Neuronal stem cell (in vitro differentiated cells): Measurements from ENCODE around the gene SCRN2.

Experiments
- DNase-seq: peaks from one replicate; pipeline ENCODE4 v3.0.0-alpha.2; 2013; ENCODE audit warnings: low spot score
- H2AFZ ChIP-seq: one replicate; pipeline ENCODE4 v1.6.1; 2013; ENCODE audit warnings: mild to moderate bottlenecking, low read length, inconsistent platforms
- H2AK5ac ChIP-seq: 2 replicates; pipeline ENCODE4 v1.6.1; 2013; ENCODE audit warnings: low read depth, mild to moderate bottlenecking, inconsistent platforms, low read length, moderate library complexity, mixed read lengths
- H2BK120ac ChIP-seq: 2 replicates; pipeline ENCODE4 v1.6.1; 2013; ENCODE audit warnings: low read depth, mild to moderate bottlenecking, inconsistent platforms, low read length, moderate library complexity, mixed read lengths
- H2BK12ac ChIP-seq: one replicate; pipeline ENCODE4 v1.6.1; 2013; ENCODE audit warnings: low read length, inconsistent platforms
- H2BK15ac ChIP-seq: 2 replicates; pipeline ENCODE4 v1.6.1; 2013; ENCODE audit warnings: mild to moderate bottlenecking, low read length, inconsistent platforms, mixed read lengths
- H2BK5ac ChIP-seq: one replicate; pipeline ENCODE4 v1.6.1; 2013; ENCODE audit warnings: inconsistent platforms, mild to moderate bottlenecking, low read length, moderate library complexity
- H3K14ac ChIP-seq: one replicate; pipeline ENCODE4 v1.6.1; 2013; ENCODE audit warnings: low read length, inconsistent platforms
- H3K18ac ChIP-seq: 2 replicates; pipeline ENCODE4 v1.6.1; 2013; ENCODE audit warnings: low read length, inconsistent platforms
- H3K23ac ChIP-seq: 2 replicates; pipeline ENCODE4 v1.6.1; 2013; ENCODE audit warnings: low read depth, mild to moderate bottlenecking, mixed read lengths, low read length, inconsistent platforms; ENCODE audit not compliant: poor library complexity
- H3K27ac ChIP-seq: replicated peaks from 3 replicates; pipeline ENCODE4 v1.5.1; 2013; ENCODE audit warnings: low read length, inconsistent platforms
- H3K27me3 ChIP-seq, 3 experiments: 2 replicates each; pipeline ENCODE4 v1.6.1; 2013; ENCODE audit warnings: low read length in 3 of 3, mild to moderate bottlenecking in 2 of 3, inconsistent platforms in 1 of 3, low read depth in 1 of 3, mixed read lengths in 1 of 3, moderate library complexity in 1 of 3; ENCODE audit not compliant: control insufficient read depth in 3 of 3, insufficient read depth in 3 of 3
- H3K36me3 ChIP-seq, 2 donors: replicated peaks in 1 of 2; 2 replicates each; pipeline ENCODE4 v1.6.1; 2013; ENCODE audit warnings: low read length in 2 of 2; ENCODE audit not compliant: control insufficient read depth in 2 of 2, insufficient read depth in 2 of 2
- H3K4ac ChIP-seq: 2 replicates; pipeline ENCODE4 v1.6.1; 2013; ENCODE audit warnings: inconsistent platforms, mild to moderate bottlenecking, low read length, moderate library complexity
- H3K4me1 ChIP-seq, 2 donors: 1 replicate in 1 of 2; 2 replicates in 1 of 2; pipeline ENCODE4 v1.6.1; 2013; ENCODE audit warnings: low read length in 2 of 2, low read depth in 1 of 2; ENCODE audit not compliant: control insufficient read depth in 2 of 2, insufficient read depth in 1 of 2
- H3K4me2 ChIP-seq: one replicate; pipeline ENCODE4 v1.6.1; 2013; ENCODE audit warnings: mild to moderate bottlenecking, low read length, inconsistent platforms; ENCODE audit not compliant: insufficient read depth, poor library complexity, severe bottlenecking
- H3K4me3 ChIP-seq, 2 donors: 2 replicates each; pipeline ENCODE4 v1.5.1; 2013; ENCODE audit warnings: low read length in 2 of 2, mild to moderate bottlenecking in 2 of 2, inconsistent platforms in 1 of 2, moderate library complexity in 1 of 2
- H3K79me1 ChIP-seq: one replicate; pipeline ENCODE4 v1.6.1; 2013; ENCODE audit warnings: low read depth, mild to moderate bottlenecking, inconsistent platforms, low read length, moderate library complexity
- H3K9ac ChIP-seq: one replicate; pipeline ENCODE4 v1.6.1; 2013; ENCODE audit warnings: mild to moderate bottlenecking, low read depth, low read length, inconsistent platforms; ENCODE audit not compliant: poor library complexity
- H3K9me3 ChIP-seq, 2 donors: replicated peaks in 1 of 2; 2 replicates each; pipeline versions ENCODE3 to v1.6.1; 2013; ENCODE audit warnings: low read length in 2 of 2, mild to moderate bottlenecking in 2 of 2, inconsistent platforms in 1 of 2, low read depth in 1 of 2, mixed read lengths in 1 of 2, moderate library complexity in 1 of 2; ENCODE audit not compliant: control insufficient read depth in 2 of 2, insufficient read depth in 1 of 2
- H4K8ac ChIP-seq: one replicate; pipeline ENCODE4 v1.6.1; 2013; ENCODE audit warnings: low read depth, mild to moderate bottlenecking, inconsistent platforms, low read length, moderate library complexity
- H4K91ac ChIP-seq: one replicate; pipeline ENCODE4 v1.6.1; 2013; ENCODE audit warnings: low read length, low read depth, mild to moderate bottlenecking, inconsistent platforms; ENCODE audit not compliant: poor library complexity
- WGBS, 2 donors: extraction: QIAGEN DNeasy Blood & Tissue Kit; methylation state at CpG; one replicate each; pipeline ENCODE4 v1.1.7; 2013; ENCODE audit warnings: missing lambda C conversion rate in 2 of 2, mixed read lengths in 1 of 2; ENCODE audit not compliant: insufficient read length in 2 of 2, insufficient replicate concordance in 1 of 2; ENCODE audit errors: extremely low coverage in 2 of 2; 5-methylcytosine and 5-hydroxymethylcytosine counted together

The SCRN2 gene

GRCh38 chr17:47836601-47837000 lies 4.5 kb downstream of the SCRN2 start:
- Histone ChIP-seq H2BK15ac (no peak overlapping the region), H2BK120ac (no peak overlapping the region), H3K4ac (no peak overlapping the region), H3K27ac (no peak overlapping the region), H3K18ac (no peak overlapping the region), H3K4me3 (no peak overlapping the region), H3K27me3 (no peaks in the 10 kb centered on the region), H3K79me1 (peaks cover 11% of the 10 kb centered on the region), H4K8ac (no peak overlapping the region), H3K9ac (no peak overlapping the region), H4K91ac (no peak overlapping the region), H2BK12ac (no peak overlapping the region), H3K14ac (no peak overlapping the region), H3K36me3 (peaks cover 13 to 26% of the 10 kb centered on the region in 2 donors), H3K4me1 (peaks cover 8 to 13% of the 10 kb centered on the region in 2 donors), H2AK5ac (no peak overlapping the region), H2BK5ac (no peak overlapping the region), H3K4me2 (no peak overlapping the region), H2AFZ (no peak overlapping the region), H3K9me3 (no peaks in the 10 kb centered on the region), H3K23ac (no peak overlapping the region)
- no peak for DNase-seq
- no CpG with 5 or more reads among the region's 6 CpGs for WGBS, 2 donors

- H3K18ac ChIP-seq: no peak overlapping the region
- peaks cover 13 to 26% of the 10 kb centered on the region in 2 donors for H3K36me3 ChIP-seq
- H2BK12ac ChIP-seq: no peak overlapping the region
- H3K4me3 ChIP-seq: no peak overlapping the region
- H2BK5ac ChIP-seq: no peak overlapping the region
- WGBS, 2 donors: no CpG with 5 or more reads among the region's 5 CpGs
- H3K9me3 ChIP-seq: no peaks in the 10 kb centered on the region
- no peak overlapping the region for H2BK15ac ChIP-seq
- no peak overlapping the region for H2BK120ac ChIP-seq
- H3K4me2 ChIP-seq: no peak overlapping the region
- peaks cover 5 to 7% of the 10 kb centered on the region in 2 donors for H3K4me1 ChIP-seq
- H3K9ac ChIP-seq: no peak overlapping the region
- peaks cover 2% of the 10 kb centered on the region for H3K79me1 ChIP-seq
- no peak overlapping the region for H4K8ac ChIP-seq
- no peaks in the 10 kb centered on the region for H3K27me3 ChIP-seq
- no peak overlapping the region for H2AFZ ChIP-seq
- DNase-seq: no peak
- H4K91ac ChIP-seq: no peak overlapping the region
- H3K14ac ChIP-seq: no peak overlapping the region
- no peak overlapping the region for H3K4ac ChIP-seq
- no peak overlapping the region for H2AK5ac ChIP-seq
- H3K27ac ChIP-seq: no peak overlapping the region
- H3K23ac ChIP-seq: no peak overlapping the region
Measured at GRCh38 chr17:47834756-47835155, 6.3 kb downstream of the SCRN2 start.

GRCh38 chr17:47831934-47832327 lies 9.1 kb downstream of the SCRN2 start:
- Histone ChIP-seq H3K9ac (peak overlapping the region; percentile 72), H3K36me3 (peaks cover 16 to 33% of the 10 kb centered on the region in 2 donors), H2BK5ac (no peak overlapping the region), H3K14ac (no peak overlapping the region), H2BK120ac (no peak overlapping the region), H2AFZ (peak overlapping the region; percentile 78), H3K27ac (no peak overlapping the region), H2BK15ac (no peak overlapping the region), H3K4me1 (peaks cover 5% of the 10 kb centered on the region in 2 donors), H3K4ac (no peak overlapping the region), H4K91ac (no peak overlapping the region), H3K9me3 (no peaks in the 10 kb centered on the region), H3K23ac (no peak overlapping the region), H3K79me1 (peaks cover 1% of the 10 kb centered on the region), H3K18ac (no peak overlapping the region), H4K8ac (no peak overlapping the region), H2AK5ac (no peak overlapping the region), H3K4me3 (peak overlapping the region; percentile 31 to 59), H3K4me2 (peak overlapping the region; percentile 55), H3K27me3 (no peaks in the 10 kb centered on the region), H2BK12ac (no peak overlapping the region)
- WGBS, 2 donors: no CpG with 5 or more reads among the region's 7 CpGs
- no peak for DNase-seq

- Histone ChIP-seq H3K36me3 (peaks cover 21 to 38% of the 10 kb centered on the region in 2 donors), H3K18ac (peak within 1 kb of the TSS; percentile 19), H3K4ac (no peak within 1 kb of the TSS), H3K9me3 (no peaks in the 10 kb centered on the region), H4K91ac (no peak within 1 kb of the TSS), H3K27ac (peak within 1 kb of the TSS; percentile 18), H3K4me1 (peaks cover 5% of the 10 kb centered on the region in 2 donors), H3K4me2 (peak within 1 kb of the TSS; percentile 63), H3K9ac (peak within 1 kb of the TSS; percentile 89), H3K27me3 (no peaks in the 10 kb centered on the region), H2BK120ac (no peak within 1 kb of the TSS), H3K23ac (peak within 1 kb of the TSS; percentile 35), H2AFZ (peak within 1 kb of the TSS; percentile 78), H2BK15ac (no peak within 1 kb of the TSS), H4K8ac (no peak within 1 kb of the TSS), H3K14ac (no peak within 1 kb of the TSS), H3K79me1 (peaks cover 1% of the 10 kb centered on the region), H2AK5ac (no peak within 1 kb of the TSS), H2BK12ac (no peak within 1 kb of the TSS), H3K4me3 (peak within 1 kb of the TSS; percentile 59 to 85), H2BK5ac (no peak within 1 kb of the TSS)
- no CpG with 5 or more reads among the region's 42 CpGs for WGBS, 2 donors
- DNase-seq: peak; percentile 87
Measured at GRCh38 chr17:47831003-47831933, 9.8 kb downstream of the SCRN2 start, which contains the start of the genes LRRC46 and MRPL10. TSS of gene LRRC46 (plus strand) at chr17:47831670. CDS start at chr17:47831990, 320 bp downstream. TSS of gene MRPL10 (minus strand) at chr17:47831541. CDS start at chr17:47831511, 30 bp downstream.
